HCT116 (cell line): ENCODE results near the gene FSIP1. TPM values are rescaled to one million over a fixed set of nuclear protein-coding genes. Genes with fewer than 3 reads are reported as not detected.

Experiments
- ATAC-seq: fragments of 200-7000 bp; cut with Tn5 transposase; 2 replicates; pipeline ENCODE4 v1.9.1; 2020; ENCODE audit warnings: mild to moderate bottlenecking, moderate library complexity
- BruUV-seq: library from RNA; stranded (reverse); fragments of 400-500 nt; replicated peaks from 2 replicates; lab custom pipeline; 2021; lab: Mats Ljungman, UMichigan
- CTCF ChIA-PET: fragments of 300-600 bp; sonication (Branson Sonifier 250); formaldehyde crosslinking; loops from one replicate; lab custom pipeline; 2021; ENCODE audit warnings: antibody characterized with exemption; lab: Charles Lee
- POLR2A ChIA-PET: fragments of 300-600, 350-600 bp; sonication (Branson Sonifier 250); formaldehyde crosslinking; loops from one replicate; lab custom pipeline; 2021; ENCODE audit warnings: antibody characterized with exemption; lab: Charles Lee
- RAD21 ChIA-PET, 2 experiments: fragments of 300-600 bp; sonication (Branson Sonifier 250); formaldehyde crosslinking; loops; one replicate each; lab custom pipeline; 2023; ENCODE audit warnings: low total read pairs in 2 of 2; ENCODE audit not compliant: uncharacterized antibody in 2 of 2, unreplicated experiment in 2 of 2, low non-redundant PET in 1 of 2; lab: Charles Lee
- DNase-seq: peaks from one replicate; pipeline ENCODE4 v3.0.0-alpha.2; 2010; ENCODE audit warnings: low read depth, low spot score
- H2AFZ ChIP-seq: fragments of 200-600 bp; shearing (Covaris generic), sonication (generic); 2 replicates; pipeline ENCODE4 v1.6.1; 2017; ENCODE audit warnings: low read depth, mixed run types, mixed read lengths, antibody characterized with exemption, low read length; ENCODE audit not compliant: poor library complexity, severe bottlenecking
- H3K27ac ChIP-seq: 2 replicates; pipeline ENCODE4 v1.5.1; 2012; ENCODE audit warnings: low read depth, low read length
- H3K27me3 ChIP-seq: fragments of 200-600 bp; sonication (generic); 2 replicates; pipeline ENCODE4 v1.6.1; 2016; ENCODE audit warnings: mixed run types, low read length, mixed read lengths; ENCODE audit not compliant: insufficient read depth
- H3K36me3 ChIP-seq, 2 experiments: fragments of 200-500 bp in 1 of 2; fragments of 200-600 bp in 1 of 2; sonication (Bioruptor generic) in 1 of 2; sonication (generic) in 1 of 2; 2 replicates each; pipeline versions ENCODE4 v1.5.1 to v1.6.1; 2014 to 2016; ENCODE audit warnings: low read length in 2 of 2, inconsistent platforms in 1 of 2, mixed read lengths in 1 of 2, mixed run types in 1 of 2; ENCODE audit not compliant: insufficient read depth in 2 of 2, control insufficient read depth in 1 of 2
- H3K4me1 ChIP-seq, 2 experiments: fragments of 200-600 bp in 1 of 2; sonication (generic) in 1 of 2; 2 replicates each; pipeline versions ENCODE4 v1.5.1 to v1.6.1; 2012 to 2017; ENCODE audit warnings: low read length in 2 of 2, inconsistent platforms in 1 of 2, mild to moderate bottlenecking in 1 of 2, mixed read lengths in 1 of 2, mixed run types in 1 of 2, moderate library complexity in 1 of 2; ENCODE audit not compliant: insufficient read depth in 2 of 2, control insufficient read depth in 1 of 2
- H3K4me2 ChIP-seq: fragments of 200-600 bp; sonication (generic); 2 replicates; pipeline ENCODE4 v1.6.1; 2017; ENCODE audit warnings: mixed run types, low read length, mixed read lengths
- H3K4me3 ChIP-seq, 2 experiments: fragments of 200-600 bp in 1 of 2; sonication (generic) in 1 of 2; replicated peaks in 1 of 2; 2 replicates each; pipeline ENCODE4 v1.5.1; 2011 to 2016; ENCODE audit warnings: low read length in 2 of 2, control low read depth in 1 of 2, low read depth in 1 of 2, mild to moderate bottlenecking in 1 of 2, mixed read lengths in 1 of 2, mixed run types in 1 of 2
- H3K79me2 ChIP-seq: fragments of 200-600 bp; sonication (generic); 2 replicates; pipeline ENCODE4 v1.6.1; 2017; ENCODE audit warnings: mild to moderate bottlenecking, mixed run types, low read length, moderate library complexity, mixed read lengths; ENCODE audit not compliant: insufficient read depth
- H3K9ac ChIP-seq: fragments of 200-600 bp; sonication (generic); 2 replicates; pipeline ENCODE4 v1.6.1; 2016; ENCODE audit warnings: low read length, mixed read lengths
- H3K9me2 ChIP-seq: fragments of 200-600 bp; sonication (generic), shearing (Covaris generic); 2 replicates; pipeline ENCODE4 v1.6.1; 2017; ENCODE audit warnings: mixed run types, mild to moderate bottlenecking, moderate library complexity; ENCODE audit not compliant: insufficient read depth
- H3K9me3 ChIP-seq, 2 experiments: fragments of 200-500 bp in 1 of 2; fragments of 200-600 bp in 1 of 2; sonication (Bioruptor generic) in 1 of 2; sonication (generic) in 1 of 2; 2 replicates each; pipeline ENCODE4 v1.6.1; 2014 to 2017; ENCODE audit warnings: low read length in 2 of 2, mixed read lengths in 2 of 2, inconsistent platforms in 1 of 2, low read depth in 1 of 2, mild to moderate bottlenecking in 1 of 2, mixed run types in 1 of 2, moderate library complexity in 1 of 2; ENCODE audit not compliant: control insufficient read depth in 1 of 2, insufficient read depth in 1 of 2
- H4K20me1 ChIP-seq: fragments of 200-600 bp; sonication (generic), shearing (Covaris generic); 2 replicates; pipeline ENCODE4 v1.6.1; 2017; ENCODE audit warnings: mixed run types, mild to moderate bottlenecking, moderate library complexity; ENCODE audit not compliant: insufficient read depth
- CBX3 ChIP-seq: IDR thresholded peaks from 2 replicates; pipeline ENCODE4 v1.6.1; 2012; ENCODE audit warnings: low read depth
- EGR1 ChIP-seq: IDR thresholded peaks from 2 replicates; pipeline ENCODE4 v1.6.1; 2012; ENCODE audit warnings: low read depth
- EZH2 ChIP-seq: fragments of 200-600 bp; sonication (generic); IDR thresholded peaks from 2 replicates; pipeline ENCODE4 v1.6.1; 2017; ENCODE audit warnings: antibody characterized with exemption, mixed run types
- EZH2phosphoT487 ChIP-seq: fragments of 200-600 bp; IDR thresholded peaks from 2 replicates; pipeline ENCODE4 v1.6.1; 2018; ENCODE audit warnings: antibody characterized with exemption, borderline replicate concordance
- FOSL1 ChIP-seq: IDR thresholded peaks from 2 replicates; pipeline ENCODE4 v1.6.1; 2012; ENCODE audit warnings: low read depth
- JUND ChIP-seq: IDR thresholded peaks from 2 replicates; pipeline ENCODE4 v1.6.1; 2012
- POLR2AphosphoS5 ChIP-seq: IDR thresholded peaks from 2 replicates; pipeline ENCODE4 v1.6.1; 2011; ENCODE audit warnings: mild to moderate bottlenecking, low read depth, low read length, moderate library complexity
- RAD21 ChIP-seq: IDR thresholded peaks from 2 replicates; pipeline ENCODE4 v1.6.1; 2012; ENCODE audit warnings: low read depth, mild to moderate bottlenecking
- SIN3A ChIP-seq: IDR thresholded peaks from 2 replicates; pipeline ENCODE4 v1.6.1; 2012; ENCODE audit warnings: low read depth
- SP1 ChIP-seq: IDR thresholded peaks from 2 replicates; pipeline ENCODE4 v1.6.1; 2012; ENCODE audit warnings: low read depth
- SRF ChIP-seq: IDR thresholded peaks from 2 replicates; pipeline ENCODE4 v1.6.1; 2012; ENCODE audit warnings: low read depth
- TCF7L2 ChIP-seq: IDR thresholded peaks from 2 replicates; pipeline ENCODE4 v1.7.0; 2011; ENCODE audit warnings: borderline replicate concordance, inconsistent platforms; ENCODE audit not compliant: insufficient read depth, insufficient read length; ENCODE audit errors: extremely low read depth
- YY1 ChIP-seq: IDR thresholded peaks from 2 replicates; pipeline ENCODE4 v1.6.1; 2011; ENCODE audit warnings: low read length, low read depth, moderate library complexity, mild to moderate bottlenecking; ENCODE audit not compliant: insufficient replicate concordance; ENCODE audit errors: extremely low read depth
- ZFX ChIP-seq: fragments of 450-650 bp; IDR thresholded peaks from 2 replicates; pipeline ENCODE4 v1.6.1; 2017
- ZNF274 ChIP-seq: fragments of 200-500 bp; sonication (Bioruptor generic); IDR thresholded peaks from 2 replicates; pipeline ENCODE4 v1.6.1; 2014; ENCODE audit warnings: mild to moderate bottlenecking, low read depth, low read length, inconsistent platforms
- intact Hi-C: fragments of 100-400 bp; cut with micrococcal nuclease; formaldehyde crosslinking; loops from 2 replicates; pipeline ENCODE4 v1.10.0; 2022
- total RNA-seq: library from RNA; stranded (reverse); gene quantifications from one replicate; pipeline ENCODE4 v1.2.1, GENCODE V29; 2021; ENCODE audit not compliant: unreplicated experiment
- TF ChIP-seq, protein P1 (sequence below), 3 experiments: fragments of 200-600 bp in 1 of 3; sonication (generic) in 1 of 3; IDR thresholded peaks in 2 of 3; conservative IDR thresholded peaks in 1 of 3; 2 replicates each; pipeline ENCODE4 v1.5.1; 2012 to 2017; ENCODE audit warnings: low read depth in 2 of 3, low read length in 2 of 3, antibody characterized with exemption in 1 of 3, borderline replicate concordance in 1 of 3, control low read depth in 1 of 3, mild to moderate bottlenecking in 1 of 3, mixed read lengths in 1 of 3, mixed run types in 1 of 3, moderate library complexity in 1 of 3; ENCODE audit not compliant: insufficient read depth in 1 of 3
- TF ChIP-seq, protein P2 (sequence below): IDR thresholded peaks from 2 replicates; pipeline ENCODE4 v1.6.1; 2012; ENCODE audit warnings: low read depth

Gene FSIP1
- total RNA-seq, 1 experiment from 2014 or later = 0.42 TPM

DNA sequence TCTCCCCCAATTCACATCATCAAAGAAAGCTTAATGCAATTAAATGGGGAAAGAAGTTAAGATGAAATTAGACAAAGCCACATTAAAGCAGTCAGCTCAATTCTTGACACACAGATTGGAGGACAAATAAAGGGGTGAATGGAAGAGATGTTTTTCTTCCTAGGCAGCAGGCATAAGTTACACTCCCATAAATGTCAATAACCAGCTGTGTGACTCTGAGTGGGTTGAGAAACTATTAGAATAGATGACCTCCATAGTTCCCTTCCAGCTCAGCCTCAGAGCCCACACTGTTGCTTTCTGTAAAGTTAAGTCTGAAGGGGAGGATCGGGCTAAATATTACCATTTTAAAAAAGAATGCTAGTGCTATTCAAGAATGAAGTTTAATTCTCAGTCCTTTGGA, 130.8 kb downstream of the FSIP1 start:
- no peak overlapping the region for H3K27ac ChIP-seq
- no peak overlapping the region for H3K4me2 ChIP-seq
- ChIA-PET RAD21 (no interaction called here), POLR2A (no interaction called here), CTCF (no interaction called here)
- H3K36me3 ChIP-seq = no peaks in the 10 kb centered on the region
- H3K9ac ChIP-seq = no peak overlapping the region
- no peaks in the 10 kb centered on the region for H4K20me1 ChIP-seq
- H3K4me3 ChIP-seq = no peak overlapping the region
- no peaks in the 10 kb centered on the region for H3K79me2 ChIP-seq
- H3K4me1 ChIP-seq = no peaks in the 10 kb centered on the region
- no peak for ATAC-seq
- intact Hi-C loops = no loop called here
- no peaks in the 10 kb centered on the region for H3K27me3 ChIP-seq
- TF ChIP-seq ZNF274 (no peak), RAD21 (no peak), SRF (no peak), FOSL1 (no peak), YY1 (no peak), CBX3 (no peak), TCF7L2 (no peak), SP1 (no peak), POLR2AphosphoS5 (no peak), ZFX (no peak), SIN3A (no peak), JUND (no peak), EZH2 (no peak), EGR1 (no peak), EZH2phosphoT487 (no peak)
- TF ChIP-seq, protein P1, sequence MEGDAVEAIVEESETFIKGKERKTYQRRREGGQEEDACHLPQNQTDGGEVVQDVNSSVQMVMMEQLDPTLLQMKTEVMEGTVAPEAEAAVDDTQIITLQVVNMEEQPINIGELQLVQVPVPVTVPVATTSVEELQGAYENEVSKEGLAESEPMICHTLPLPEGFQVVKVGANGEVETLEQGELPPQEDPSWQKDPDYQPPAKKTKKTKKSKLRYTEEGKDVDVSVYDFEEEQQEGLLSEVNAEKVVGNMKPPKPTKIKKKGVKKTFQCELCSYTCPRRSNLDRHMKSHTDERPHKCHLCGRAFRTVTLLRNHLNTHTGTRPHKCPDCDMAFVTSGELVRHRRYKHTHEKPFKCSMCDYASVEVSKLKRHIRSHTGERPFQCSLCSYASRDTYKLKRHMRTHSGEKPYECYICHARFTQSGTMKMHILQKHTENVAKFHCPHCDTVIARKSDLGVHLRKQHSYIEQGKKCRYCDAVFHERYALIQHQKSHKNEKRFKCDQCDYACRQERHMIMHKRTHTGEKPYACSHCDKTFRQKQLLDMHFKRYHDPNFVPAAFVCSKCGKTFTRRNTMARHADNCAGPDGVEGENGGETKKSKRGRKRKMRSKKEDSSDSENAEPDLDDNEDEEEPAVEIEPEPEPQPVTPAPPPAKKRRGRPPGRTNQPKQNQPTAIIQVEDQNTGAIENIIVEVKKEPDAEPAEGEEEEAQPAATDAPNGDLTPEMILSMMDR (IDR thresholded peaks at IDR 0.05 in 2 of 3, conservative IDR thresholded peaks at IDR 0.05 in 1 of 3; ENCODE audit: borderline replicate concordance in 1 of 3, insufficient read depth in 1 of 3, low read depth in 2 of 3, low read length in 2 of 3) = no peak
- TF ChIP-seq, protein P2, sequence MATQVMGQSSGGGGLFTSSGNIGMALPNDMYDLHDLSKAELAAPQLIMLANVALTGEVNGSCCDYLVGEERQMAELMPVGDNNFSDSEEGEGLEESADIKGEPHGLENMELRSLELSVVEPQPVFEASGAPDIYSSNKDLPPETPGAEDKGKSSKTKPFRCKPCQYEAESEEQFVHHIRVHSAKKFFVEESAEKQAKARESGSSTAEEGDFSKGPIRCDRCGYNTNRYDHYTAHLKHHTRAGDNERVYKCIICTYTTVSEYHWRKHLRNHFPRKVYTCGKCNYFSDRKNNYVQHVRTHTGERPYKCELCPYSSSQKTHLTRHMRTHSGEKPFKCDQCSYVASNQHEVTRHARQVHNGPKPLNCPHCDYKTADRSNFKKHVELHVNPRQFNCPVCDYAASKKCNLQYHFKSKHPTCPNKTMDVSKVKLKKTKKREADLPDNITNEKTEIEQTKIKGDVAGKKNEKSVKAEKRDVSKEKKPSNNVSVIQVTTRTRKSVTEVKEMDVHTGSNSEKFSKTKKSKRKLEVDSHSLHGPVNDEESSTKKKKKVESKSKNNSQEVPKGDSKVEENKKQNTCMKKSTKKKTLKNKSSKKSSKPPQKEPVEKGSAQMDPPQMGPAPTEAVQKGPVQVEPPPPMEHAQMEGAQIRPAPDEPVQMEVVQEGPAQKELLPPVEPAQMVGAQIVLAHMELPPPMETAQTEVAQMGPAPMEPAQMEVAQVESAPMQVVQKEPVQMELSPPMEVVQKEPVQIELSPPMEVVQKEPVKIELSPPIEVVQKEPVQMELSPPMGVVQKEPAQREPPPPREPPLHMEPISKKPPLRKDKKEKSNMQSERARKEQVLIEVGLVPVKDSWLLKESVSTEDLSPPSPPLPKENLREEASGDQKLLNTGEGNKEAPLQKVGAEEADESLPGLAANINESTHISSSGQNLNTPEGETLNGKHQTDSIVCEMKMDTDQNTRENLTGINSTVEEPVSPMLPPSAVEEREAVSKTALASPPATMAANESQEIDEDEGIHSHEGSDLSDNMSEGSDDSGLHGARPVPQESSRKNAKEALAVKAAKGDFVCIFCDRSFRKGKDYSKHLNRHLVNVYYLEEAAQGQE = no peak
- no peaks in the 10 kb centered on the region for H3K9me2 ChIP-seq
- H2AFZ ChIP-seq = no peak overlapping the region
- no peak for DNase-seq
- BruUV-seq = no TSS peak
- H3K9me3 ChIP-seq = no peaks in the 10 kb centered on the region
